ENCODE data around the gene TLE5.

GRCh38 chr19:3024870-3025548 lies 37.3 kb downstream of the TLE5 start:
- no peak for TF ChIP-seq CTCF (conservative IDR thresholded peaks at IDR 0.05; ENCODE audit: low read depth, low read length)
- TF ChIP-seq MAZ (IDR thresholded peaks at IDR 0.05; ENCODE audit: borderline replicate concordance, low read depth, low read length), result no peak
- TF ChIP-seq, protein P1, sequence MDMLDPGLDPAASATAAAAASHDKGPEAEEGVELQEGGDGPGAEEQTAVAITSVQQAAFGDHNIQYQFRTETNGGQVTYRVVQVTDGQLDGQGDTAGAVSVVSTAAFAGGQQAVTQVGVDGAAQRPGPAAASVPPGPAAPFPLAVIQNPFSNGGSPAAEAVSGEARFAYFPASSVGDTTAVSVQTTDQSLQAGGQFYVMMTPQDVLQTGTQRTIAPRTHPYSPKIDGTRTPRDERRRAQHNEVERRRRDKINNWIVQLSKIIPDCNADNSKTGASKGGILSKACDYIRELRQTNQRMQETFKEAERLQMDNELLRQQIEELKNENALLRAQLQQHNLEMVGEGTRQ (IDR thresholded peaks at IDR 0.05; ENCODE audit: low read depth, low read length), result no peak
- no peak for TF ChIP-seq RFX5 (IDR thresholded peaks at IDR 0.05; ENCODE audit: low read depth, low read length)
- no peak for TF ChIP-seq RCOR1 (IDR thresholded peaks at IDR 0.05; ENCODE audit: insufficient replicate concordance, low read length)

Measured in IMR-90 (cell line).